Fibroblast of skin of right biceps (primary cell): Measurements from ENCODE around the gene RAC3.
A peak's percentile ranks its signal among the peaks of the same experiment; 100 is the strongest.

Experiments
- DNase-seq: peaks from one replicate; pipeline ENCODE4 v3.0.0-alpha.2; 2013

RAC3 gene

DNA sequence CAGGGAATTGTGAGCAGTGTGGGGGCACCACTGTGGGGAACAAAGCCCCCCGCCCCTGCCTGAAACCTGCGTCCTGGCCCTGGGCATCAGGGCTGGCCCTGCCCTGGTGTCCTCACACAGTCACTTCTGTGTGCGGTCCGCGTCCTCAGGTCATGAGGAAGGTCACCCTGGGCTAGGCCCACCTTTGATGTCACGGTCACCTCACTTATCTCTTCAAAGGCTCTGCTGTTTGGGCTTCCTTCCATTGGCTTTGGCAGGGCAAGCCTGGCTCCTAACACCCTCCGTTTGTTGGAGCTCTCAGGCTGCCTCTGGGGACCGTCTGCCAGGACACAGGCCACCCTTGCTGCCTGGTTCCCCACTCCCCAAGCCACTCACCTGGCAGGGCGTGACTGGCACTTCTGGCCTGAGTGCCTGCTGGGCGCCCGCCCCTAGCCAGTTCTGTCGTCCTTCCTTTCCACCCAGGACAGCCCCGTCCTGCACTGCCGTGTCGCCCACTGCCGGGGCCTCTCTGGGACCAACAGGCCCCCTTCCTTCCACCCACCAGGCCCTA lies 17.6 kb upstream of the RAC3 start:
- no peak for DNase-seq

DNA sequence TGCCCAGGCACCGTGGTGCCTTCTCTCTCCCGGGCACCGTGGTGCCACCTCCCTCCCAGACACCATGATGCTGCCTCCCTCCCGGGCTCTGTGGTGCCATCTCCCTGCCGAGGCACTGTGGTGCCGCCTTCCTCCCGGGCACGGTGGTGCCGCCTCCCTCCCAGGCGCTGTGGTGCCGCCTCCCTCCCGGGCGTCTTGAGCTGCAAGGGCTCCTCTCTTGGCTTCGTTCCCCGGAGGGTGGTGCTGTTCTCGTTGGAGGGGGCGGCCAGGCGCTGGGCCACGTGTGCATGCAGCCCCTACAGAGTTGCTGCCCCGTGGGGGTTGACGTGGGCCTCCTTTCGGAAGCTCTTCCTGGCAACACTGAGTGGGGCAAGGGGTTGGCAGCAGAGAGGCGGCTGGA lies 17.0 kb upstream of the RAC3 start:
- DNase-seq, result no peak

- no peak for DNase-seq
These were observed 16.5 kb upstream of the RAC3 start for GRCh38 chr17:82014971-82015310.

DNA sequence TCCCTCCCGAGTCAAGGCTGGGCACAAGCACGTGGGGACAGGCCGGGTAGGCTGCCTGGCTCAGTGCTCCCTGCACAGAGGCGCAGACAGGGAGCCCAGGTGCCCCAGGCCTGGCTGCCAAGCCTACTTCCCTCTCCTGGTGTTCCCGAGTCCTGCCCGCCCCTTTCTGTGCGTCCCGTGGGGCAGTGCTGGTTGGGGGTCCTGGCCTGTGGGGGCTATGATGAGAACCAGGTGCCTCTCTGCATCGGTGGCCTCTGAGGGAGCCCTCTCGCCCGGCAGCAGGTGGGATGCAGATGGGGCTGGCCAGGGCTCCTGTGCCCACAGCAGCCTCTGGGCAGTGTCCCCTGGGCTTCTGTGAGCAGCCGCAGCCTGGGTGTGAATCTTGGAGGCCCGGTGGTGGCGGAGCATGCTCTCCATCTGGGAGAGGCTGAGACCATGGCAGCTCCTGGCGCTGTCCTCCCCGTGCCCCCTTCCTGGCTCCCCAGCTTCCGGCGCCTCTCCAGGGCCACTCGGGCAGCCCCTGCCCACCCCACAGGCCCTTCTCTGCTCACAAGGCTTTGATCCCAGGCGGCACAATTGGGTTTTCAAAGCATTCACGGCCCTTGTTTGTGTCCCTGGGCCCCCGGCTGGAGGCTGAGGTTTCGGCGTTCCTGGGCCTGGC lies 16.0 kb upstream of the RAC3 start:
- DNase-seq, result no peak

DNA sequence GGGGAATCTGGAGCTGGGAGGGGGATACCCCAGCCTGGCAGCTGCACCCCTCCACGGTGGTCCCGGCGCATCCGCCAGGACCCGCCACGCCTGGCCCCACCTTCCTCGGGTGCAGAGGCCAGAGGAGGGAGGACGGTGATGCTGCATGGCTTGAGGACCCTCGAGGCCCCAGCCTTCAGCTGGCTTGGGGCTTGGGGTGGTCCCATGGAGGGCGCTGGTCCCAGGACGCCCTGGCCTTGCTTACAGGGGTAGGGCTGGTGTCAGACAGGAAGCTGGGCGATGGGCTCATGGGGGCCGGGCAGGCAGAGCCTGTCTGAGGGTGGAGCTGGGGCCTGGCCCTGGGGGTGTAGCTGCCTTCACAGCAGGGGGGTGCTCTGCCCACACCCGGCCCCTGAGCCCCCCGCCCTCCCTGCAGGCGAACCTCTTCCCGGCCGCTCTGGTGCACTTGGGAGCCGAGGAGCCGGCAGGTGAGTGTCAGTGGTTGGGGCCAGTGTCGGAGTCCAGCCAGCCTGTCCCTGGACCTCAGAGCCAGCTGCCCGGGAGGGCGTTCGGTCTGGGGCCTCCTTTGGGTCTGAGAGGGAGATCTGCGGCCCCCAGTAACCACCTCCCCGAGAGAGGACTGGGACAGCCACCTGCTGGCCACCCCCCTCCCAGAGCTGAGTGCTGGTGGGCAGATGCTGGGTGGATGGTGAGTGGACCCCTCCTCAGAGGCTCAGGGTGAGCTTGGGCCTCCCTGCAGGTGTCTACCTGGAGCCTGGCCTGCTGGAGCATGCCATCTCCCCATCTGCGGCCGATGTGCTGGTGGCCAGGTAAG lies 15.2 kb upstream of the RAC3 start:
- DNase-seq, result no peak

GRCh38 chr17:82016875-82017459 lies 14.5 kb upstream of the RAC3 start:
- no peak for DNase-seq

- no peak for DNase-seq
These were observed 13.8 kb upstream of the RAC3 start for GRCh38 chr17:82017612-82018151.

DNA sequence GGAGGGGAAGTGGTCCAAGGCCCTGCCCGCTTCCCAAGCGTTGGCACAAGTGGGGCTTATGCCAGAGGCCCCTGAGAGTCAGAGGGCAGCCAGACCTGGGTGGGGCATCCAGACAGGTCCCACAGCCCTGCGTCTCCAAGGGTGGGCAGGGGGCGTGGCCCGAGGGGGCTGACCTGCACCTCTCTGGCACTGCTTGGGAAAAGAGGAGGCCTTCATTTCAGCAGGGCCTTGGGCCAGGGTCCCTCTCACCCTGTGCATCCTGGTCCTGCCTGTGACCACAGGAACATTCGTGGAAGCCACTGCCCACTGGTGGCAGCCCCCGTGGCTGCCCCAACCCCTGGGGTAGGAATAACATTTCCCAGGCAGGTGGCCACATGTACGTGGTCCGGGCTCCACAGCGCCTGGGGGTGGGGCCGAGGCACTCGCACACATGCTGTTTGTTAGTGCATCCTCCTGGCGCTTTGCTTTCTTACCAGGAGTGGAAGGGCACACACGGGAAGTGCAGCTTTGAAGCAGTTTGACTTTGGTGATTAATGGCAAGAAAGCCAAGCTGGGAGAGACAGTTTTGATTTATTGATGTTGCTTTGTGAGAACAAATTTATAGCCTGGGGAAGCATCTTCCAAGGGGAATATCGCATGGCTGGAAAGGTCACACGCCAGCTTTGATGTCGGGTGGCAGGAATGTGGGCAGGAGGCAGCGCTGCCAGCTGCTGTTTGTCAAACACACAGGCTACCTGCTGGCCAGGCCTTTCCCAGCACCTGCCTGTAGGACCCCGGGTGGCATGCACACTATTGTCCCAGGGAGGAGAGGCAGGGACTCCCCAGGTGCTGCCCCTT lies 13.1 kb upstream of the RAC3 start:
- no peak for DNase-seq

DNA sequence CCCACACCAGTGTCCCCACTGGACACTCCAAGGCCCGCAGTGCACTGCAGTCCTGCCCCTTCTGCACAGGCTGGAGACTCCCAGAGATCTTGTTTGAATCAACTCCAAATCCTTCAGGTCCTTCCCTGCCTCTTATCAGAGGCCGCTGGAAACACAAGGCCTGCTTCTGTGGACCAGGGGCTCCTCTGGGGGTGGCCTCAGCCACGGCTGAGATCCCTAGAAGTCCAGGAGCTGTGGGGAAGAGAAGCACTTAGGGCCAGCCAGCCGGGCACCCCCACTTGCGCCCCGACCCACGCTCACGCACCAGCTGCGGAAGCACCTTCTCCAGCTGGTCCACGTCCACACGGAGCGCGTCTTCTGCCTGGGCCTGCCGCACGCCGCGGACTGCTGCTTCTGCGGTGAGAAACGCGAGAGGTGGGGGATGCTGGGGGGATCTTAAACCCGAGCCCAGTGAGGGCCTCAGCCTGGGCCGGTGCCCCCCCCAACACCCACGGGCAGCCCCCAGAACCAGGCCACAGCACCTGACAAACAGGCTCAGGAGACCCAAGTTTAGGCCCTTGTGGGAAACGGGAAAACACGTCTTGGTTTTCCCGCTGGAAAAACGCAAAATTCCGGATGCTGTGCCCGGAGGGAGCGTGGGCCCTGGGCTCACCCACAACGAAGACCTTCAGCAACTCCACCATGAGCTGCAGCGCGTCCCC lies 12.3 kb upstream of the RAC3 start:
- DNase-seq, result no peak

DNA sequence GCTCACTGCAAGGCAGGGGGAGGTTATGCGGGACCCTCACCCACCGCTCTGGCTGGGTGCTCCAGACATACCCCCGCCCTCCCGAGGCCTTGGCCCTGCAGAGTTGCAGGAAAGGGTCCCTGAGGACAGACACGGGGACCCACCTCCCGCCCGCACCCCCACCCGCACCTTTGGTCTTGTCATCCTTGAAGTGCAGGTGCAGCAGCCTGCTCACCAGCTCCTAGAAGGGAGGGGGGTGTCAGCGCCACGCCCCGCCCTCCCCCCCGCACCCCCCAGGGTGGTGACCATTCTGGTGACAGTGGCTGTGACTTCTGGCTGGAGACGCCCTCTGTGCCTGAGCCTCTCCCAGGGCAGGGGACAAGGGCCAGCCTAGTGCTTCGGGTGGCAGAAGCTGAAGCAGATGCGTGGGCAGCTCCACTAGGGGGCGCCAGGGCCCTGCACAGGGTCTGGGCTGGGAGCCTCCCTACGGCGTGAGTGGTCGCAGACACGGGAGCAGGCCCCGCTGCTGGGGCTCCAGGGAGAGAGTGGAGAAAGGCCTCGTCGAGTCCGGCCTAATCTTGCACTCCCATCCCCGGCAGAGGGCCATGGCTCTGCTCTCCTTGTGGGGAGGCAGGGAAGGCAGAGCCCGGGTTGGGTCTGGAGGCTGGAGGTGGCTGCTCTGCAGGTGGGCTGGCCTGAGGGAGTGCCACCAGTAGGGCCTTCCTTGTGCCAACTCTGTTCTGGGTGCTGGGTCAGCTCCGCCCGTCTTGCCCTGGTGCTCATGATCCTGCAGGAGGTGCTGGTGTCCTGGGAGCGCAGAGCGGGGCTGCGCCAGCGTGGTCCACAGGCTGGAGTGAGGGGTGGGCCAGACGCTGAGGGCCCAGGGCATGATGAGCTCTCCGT lies 11.5 kb upstream of the RAC3 start:
- DNase-seq, result peak; percentile 37

DNA sequence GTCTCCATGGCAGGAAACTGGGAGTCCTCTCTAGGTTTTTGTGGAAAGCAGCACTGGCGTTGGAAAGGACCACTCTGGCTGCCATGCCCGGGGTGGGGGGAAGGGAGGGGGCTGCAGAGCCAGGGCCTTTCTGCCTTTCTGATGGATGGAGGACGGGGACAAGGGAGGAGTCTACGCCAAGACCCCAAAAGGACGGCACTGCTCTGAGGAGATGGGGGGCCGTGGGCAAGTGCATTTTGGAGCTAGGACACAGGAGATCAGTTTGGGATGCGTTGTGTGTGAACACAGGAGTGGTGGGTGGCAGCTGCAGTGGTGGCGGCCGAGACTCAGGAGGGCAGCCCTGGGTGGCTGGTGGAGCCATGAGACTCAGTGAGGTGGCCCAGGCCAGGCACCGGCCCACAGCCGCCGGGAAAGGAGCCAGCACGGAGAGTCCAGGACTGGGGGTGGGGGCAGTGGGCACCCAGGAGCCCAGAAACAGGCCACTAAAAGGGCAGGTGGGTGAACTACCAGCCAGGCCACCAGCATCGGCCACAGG lies 10.8 kb upstream of the RAC3 start:
- DNase-seq, result no peak

- DNase-seq, result peak; percentile 64
These were observed 10.2 kb upstream of the RAC3 start for GRCh38 chr17:82021107-82021899.

DNA sequence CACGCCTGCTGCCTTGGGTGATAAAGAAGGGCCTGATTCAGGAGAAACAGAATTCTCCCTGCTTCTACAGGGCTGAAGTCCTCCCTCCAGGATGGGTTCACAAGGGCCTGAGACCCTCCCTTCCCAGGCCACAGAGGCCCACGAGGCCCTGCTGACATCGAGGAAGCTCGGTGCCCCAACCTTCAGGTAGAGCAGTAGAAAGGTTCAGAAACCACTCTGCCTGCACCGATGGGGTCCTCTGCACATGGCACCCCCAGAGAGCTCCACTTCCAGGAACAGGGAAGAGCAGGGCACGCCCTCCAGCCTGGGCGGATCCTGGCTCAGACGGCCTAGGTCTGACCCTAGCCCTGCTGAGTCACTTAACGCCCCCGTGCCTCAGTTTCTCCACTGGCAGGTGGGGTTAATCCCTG lies 9.6 kb upstream of the RAC3 start:
- DNase-seq, result no peak

DNA sequence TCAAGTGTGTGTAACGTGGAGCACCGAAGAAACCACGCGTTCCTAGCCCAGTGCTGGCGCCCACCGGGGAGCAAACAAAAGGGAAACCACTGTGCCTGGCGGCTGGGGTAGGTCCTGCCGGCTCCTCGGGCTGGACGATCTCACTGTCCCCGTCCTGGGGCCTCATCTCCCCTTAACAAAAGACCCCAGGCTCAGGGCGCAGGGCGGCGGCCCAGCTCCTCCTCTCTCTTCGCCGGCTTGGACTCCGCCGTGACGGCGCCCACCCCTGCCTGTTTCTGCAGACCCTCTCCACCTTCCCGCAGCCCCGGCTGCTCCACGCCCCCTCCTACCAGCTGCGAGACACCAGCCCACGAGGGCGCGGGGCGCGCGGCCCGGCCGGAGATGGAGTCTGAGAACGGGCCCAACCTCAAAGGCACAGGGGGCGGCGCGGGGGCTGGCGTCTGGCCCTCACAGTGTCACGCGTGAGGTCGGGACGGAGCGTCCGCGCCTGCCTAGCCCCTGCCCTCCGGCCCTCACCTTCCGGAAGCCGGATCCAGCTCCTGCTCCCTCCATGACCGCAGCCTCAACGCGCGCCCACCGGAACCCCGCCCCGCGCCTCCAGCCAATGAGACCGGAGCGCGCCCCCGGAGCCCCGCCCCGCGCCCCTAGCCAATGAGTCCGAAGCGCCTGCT lies 9.0 kb upstream of the RAC3 start, which contains the start of gene CENPX:
Gene CENPX, minus strand, starts transcription at position 569 of the 671 bp plus-strand sequence. Its CDS starts 17 bp downstream, at position 552.
- no peak for DNase-seq

DNA sequence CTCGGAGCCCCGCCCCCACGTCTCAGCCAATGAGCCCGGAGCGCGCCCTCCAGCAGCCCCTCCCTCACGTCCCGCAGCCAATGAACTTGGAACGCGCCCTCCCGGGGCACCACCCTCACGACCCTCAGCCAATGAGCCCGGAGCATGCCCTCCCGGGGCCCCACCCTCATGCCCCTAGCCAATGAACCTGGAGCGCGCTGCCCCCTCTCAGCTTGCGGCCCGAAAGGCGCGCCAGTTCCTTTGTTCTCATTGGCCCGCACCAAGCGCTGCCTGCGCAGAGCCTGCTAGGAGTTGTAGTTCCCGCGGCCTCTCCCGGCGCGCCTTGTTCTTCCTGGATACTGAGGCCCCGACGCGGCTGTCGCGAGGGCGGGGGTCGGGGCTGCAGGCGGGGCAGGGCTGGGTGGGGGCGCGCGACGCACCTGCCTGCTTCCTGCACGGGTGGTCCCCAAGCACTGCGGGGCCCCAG lies 8.5 kb upstream of the RAC3 start, which contains the start of gene LRRC45:
Gene LRRC45, plus strand, starts transcription at position 325 of the 466 bp plus-strand sequence. CDS start 339 bp downstream, outside the sequence.
- DNase-seq, result peak; percentile 100

- DNase-seq, result no peak
These were observed 7.8 kb upstream of the RAC3 start for GRCh38 chr17:82023447-82024241.

- DNase-seq, result no peak
These were observed 6.6 kb upstream of the RAC3 start for GRCh38 chr17:82024859-82025258.
